ENCODE results near the gene TRIL.

The TRIL gene

DNA sequence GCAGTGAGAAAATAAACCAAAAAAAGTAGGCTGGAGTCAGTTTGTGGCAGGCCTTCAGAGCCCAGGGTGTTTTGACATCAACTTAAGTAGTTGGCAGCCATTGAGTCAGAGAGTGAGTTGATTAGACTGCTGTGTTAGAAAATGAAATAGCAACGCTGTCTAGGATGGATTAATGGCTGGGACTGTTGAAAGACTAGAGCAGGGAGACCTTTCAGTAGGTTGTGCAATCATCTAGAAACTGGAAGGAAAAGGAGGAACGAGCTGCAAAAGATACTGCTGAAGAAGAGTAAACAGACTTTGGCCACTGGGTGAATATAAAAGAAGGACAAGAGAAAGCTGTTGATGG lies 28.6 kb upstream of the TRIL start:
- peaks cover 82% of the 10 kb centered on the region for H3K4me1 Mint-ChIP-seq
- no peaks in the 10 kb centered on the region for H3K27me3 Mint-ChIP-seq (ENCODE audit: low read depth, poor library complexity)
- H3K36me3 Mint-ChIP-seq (ENCODE audit: low read depth), result peaks cover 13% of the 10 kb centered on the region
- H3K9me3 Mint-ChIP-seq, result peaks cover 19% of the 10 kb centered on the region
- no peak for DNase-seq
- no peak for TF ChIP-seq CTCF (IDR thresholded peaks at IDR 0.05)
- peak overlapping the region; percentile 23 for H3K4me3 Mint-ChIP-seq
- H3K27ac Mint-ChIP-seq, result peak overlapping the region; percentile 97

DNA sequence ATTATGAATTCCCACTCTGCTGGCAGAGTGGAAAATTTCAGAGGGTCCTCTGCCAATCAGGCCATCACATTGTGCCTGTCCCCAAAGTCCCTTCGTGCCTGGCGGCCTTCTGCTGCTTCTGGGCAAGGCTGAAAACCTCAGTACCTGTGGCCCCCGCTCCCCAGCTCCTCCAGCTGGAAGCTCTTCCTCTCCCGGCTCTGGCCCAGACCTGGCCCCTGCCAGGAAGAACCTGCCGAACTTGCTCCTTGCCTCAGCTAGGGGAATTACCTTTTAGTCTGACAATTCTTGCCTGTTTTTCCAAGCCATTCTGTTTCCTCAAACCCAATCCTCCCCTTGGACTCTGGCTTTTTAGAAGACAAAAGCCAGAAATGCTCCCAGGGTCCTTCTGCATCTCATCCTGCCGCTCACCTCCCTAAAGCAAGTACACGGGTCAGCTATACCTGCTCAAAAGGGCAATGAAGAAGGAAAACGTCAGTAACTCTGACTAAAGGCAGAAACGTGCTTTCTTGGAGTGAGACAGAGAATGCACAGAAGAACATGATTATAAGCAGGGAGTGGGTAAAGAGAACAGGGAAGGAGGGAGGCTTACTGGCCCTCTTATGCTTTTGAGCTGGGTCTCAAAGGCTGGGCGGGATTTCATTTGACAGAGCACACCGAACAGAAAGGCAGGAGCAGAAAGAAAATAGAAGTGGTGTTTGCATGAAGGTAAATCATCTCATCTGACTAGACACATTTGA lies 28.1 kb upstream of the TRIL start:
- Mint-ChIP-seq H3K27me3 (ENCODE audit: low read depth, poor library complexity) (no peaks in the 10 kb centered on the region), H3K4me3 (peak overlapping the region; percentile 16), H3K9me3 (peaks cover 19% of the 10 kb centered on the region), H3K27ac (peak overlapping the region; percentile 97), H3K36me3 (ENCODE audit: low read depth) (peaks cover 13% of the 10 kb centered on the region), H3K4me1 (peaks cover 86% of the 10 kb centered on the region)
- no peak for DNase-seq
- TF ChIP-seq CTCF (IDR thresholded peaks at IDR 0.05), result no peak

GRCh38 chr7:28984631-28985030 lies 26.5 kb upstream of the TRIL start:
- H3K9me3 Mint-ChIP-seq, result peaks cover 15% of the 10 kb centered on the region
- H3K4me1 Mint-ChIP-seq, result peaks cover 86% of the 10 kb centered on the region
- H3K36me3 Mint-ChIP-seq (ENCODE audit: low read depth), result peaks cover 13% of the 10 kb centered on the region
- DNase-seq, result no peak
- H3K4me3 Mint-ChIP-seq, result peak overlapping the region; percentile 61
- H3K27ac Mint-ChIP-seq, result peak overlapping the region; percentile 94
- H3K27me3 Mint-ChIP-seq (ENCODE audit: low read depth, poor library complexity), result no peaks in the 10 kb centered on the region
- TF ChIP-seq CTCF (IDR thresholded peaks at IDR 0.05), result no peak

DNA sequence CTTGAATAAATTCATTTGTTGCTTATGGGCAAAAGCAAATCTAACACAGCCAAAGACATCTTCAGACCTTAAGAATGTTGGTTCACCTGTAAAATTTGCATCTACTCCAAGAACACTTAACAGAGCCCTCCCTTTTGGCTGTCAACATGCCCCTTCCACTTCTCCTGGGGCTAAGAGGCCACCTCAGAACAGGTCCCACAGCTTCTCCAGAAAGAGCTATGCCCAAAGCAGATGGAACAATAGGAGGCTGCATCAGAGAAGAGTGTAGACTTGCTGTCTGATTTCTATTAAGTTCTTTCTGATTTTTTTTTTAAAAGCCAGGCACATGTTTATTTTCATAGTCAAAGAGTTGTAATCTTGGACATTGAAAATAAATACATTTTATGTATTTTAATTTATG lies 26.1 kb upstream of the TRIL start:
- Mint-ChIP-seq H3K27ac (peak overlapping the region; percentile 94), H3K4me3 (peak overlapping the region; percentile 61), H3K9me3 (peaks cover 15% of the 10 kb centered on the region), H3K4me1 (peaks cover 86% of the 10 kb centered on the region), H3K27me3 (ENCODE audit: low read depth, poor library complexity) (no peaks in the 10 kb centered on the region), H3K36me3 (ENCODE audit: low read depth) (peaks cover 9% of the 10 kb centered on the region)
- DNase-seq, result no peak
- no peak for TF ChIP-seq CTCF (IDR thresholded peaks at IDR 0.05)

DNA sequence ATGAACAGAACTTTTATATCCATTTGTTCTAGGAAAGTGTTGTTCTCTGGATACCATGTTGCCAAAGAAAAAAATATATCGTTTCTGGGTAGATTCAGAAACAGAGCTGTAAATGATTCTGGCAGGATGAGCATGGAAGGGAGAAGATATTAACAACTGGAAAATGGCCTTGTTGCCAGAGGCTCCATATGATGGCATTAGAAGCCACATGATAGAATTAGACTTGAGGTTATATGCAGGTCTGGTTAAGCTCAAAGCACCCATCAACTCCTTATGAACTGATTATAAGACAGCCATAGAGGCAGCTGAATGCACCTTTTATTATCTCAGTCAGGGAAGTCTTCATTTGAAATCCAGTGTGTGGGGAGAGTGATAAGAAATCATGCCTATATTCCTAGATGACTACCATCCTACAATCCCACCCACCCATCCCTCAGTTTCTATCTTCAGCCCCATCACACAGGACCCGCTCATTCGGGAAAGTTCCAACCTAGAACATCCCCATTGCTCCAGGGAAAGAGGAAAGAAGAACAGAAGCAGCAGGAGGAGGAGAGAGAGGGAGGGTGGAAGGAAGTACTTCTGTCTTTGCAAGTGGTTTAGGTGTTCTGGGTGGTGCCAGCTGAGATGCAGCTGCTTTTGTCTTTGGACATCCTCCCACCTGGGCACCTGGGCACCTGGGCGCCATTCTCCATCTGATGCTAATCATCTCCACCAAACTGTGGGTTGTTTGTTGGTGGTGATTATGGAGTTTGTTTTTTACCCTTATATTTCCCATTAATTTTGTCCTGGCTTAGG lies 25.5 kb upstream of the TRIL start:
- H3K27me3 Mint-ChIP-seq (ENCODE audit: low read depth, poor library complexity), result no peaks in the 10 kb centered on the region
- H3K9me3 Mint-ChIP-seq, result peaks cover 11% of the 10 kb centered on the region
- no peak overlapping the region for H3K4me3 Mint-ChIP-seq
- H3K36me3 Mint-ChIP-seq (ENCODE audit: low read depth), result peaks cover 2% of the 10 kb centered on the region
- H3K27ac Mint-ChIP-seq, result peak overlapping the region; percentile 94
- DNase-seq, result no peak
- TF ChIP-seq CTCF (IDR thresholded peaks at IDR 0.05), result no peak
- H3K4me1 Mint-ChIP-seq, result peaks cover 86% of the 10 kb centered on the region

DNA sequence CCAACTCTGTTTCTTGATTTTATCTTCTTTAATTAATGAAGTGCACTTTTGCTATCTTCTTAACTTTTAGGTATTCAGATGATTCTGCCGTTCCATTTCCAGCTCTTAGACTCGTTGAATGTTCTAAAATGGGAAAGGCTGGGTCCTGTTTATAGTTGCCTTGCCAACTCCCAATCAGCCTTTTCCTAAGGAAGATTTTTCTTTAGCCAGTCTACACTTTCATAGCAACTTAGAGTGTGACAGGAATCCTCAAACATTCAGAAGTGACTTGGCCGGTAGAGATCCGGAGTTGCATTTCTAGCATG lies 23.0 kb upstream of the TRIL start:
- TF ChIP-seq CTCF (IDR thresholded peaks at IDR 0.05), result no peak
- H3K9me3 Mint-ChIP-seq, result no peaks in the 10 kb centered on the region
- peaks cover 61% of the 10 kb centered on the region for H3K4me1 Mint-ChIP-seq
- H3K27ac Mint-ChIP-seq, result no peak overlapping the region
- DNase-seq, result no peak
- no peaks in the 10 kb centered on the region for H3K27me3 Mint-ChIP-seq (ENCODE audit: low read depth, poor library complexity)
- no peak overlapping the region for H3K4me3 Mint-ChIP-seq
- H3K36me3 Mint-ChIP-seq (ENCODE audit: low read depth), result peaks cover 5% of the 10 kb centered on the region

Measured in nephron progenitor cell (in vitro differentiated cells).